Activated gamma-delta T cell (primary cell): Measurements from ENCODE around the gene SETX.

Experiments
- DNase-seq: peaks from one replicate; lab custom pipeline; 2025; lab: John Stamatoyannopoulos, UW

Gene SETX

DNA sequence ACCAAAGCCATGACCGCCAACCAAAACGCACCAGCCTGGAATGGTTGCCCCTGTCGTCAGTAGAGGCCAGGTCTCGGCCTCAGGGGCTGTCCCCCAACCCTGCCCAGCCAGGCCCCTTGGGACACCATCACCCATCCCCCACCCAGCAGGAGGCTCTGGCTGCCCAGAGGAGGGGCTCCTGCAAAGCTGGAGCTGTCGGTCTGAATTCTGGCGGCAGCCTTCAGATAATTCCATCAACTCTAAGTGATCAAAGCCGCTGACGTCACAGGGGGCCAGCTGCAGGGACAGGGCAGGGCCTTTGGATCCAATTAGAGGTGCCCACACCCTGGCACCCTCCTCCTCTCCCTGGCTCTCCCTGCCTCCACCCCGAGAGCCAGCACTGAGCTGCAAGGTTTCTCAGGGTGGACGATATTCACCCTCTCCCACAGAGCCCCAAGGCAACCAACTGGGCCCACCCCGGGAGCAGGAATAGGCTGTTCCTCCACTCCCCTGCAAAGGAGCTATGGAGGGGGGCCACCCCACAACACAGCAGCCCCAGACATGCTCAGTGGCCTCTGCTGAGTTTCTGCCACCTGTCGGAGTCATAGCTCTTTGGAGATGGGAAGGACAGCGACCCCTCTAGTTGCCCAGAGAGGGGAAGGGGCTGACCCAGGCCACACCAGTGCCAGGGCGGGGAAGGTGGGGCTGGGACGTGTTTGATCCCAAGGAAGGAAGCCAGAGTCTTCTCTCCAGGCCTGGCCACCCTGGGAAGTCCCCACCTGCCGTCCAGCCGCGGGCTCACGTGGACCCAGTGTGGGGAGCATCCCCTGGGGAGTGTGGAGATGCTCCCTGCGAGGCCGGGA, 114.6 kb downstream of the SETX start:
- no peak for DNase-seq

DNA sequence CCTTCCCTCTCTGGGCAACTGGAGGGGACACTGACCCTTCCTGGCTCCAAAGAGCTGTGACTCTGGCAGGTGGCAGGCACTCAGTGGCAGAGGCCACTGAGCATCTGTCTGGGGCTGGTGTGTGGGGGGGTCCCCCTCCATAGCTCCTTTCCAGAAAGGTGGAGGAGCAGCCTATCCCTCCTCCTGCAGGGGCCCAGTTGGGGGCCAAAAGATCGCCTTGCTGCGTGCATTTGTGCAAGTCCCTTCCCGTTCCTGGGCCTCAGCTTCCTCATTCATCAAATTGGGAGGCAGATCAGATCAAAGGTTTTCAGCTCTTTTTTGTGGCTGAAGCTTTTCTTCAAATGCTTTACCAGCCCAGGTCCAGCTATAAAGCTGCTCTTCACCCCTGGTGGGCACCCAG, 115.3 kb downstream of the SETX start:
- no peak for DNase-seq

DNA sequence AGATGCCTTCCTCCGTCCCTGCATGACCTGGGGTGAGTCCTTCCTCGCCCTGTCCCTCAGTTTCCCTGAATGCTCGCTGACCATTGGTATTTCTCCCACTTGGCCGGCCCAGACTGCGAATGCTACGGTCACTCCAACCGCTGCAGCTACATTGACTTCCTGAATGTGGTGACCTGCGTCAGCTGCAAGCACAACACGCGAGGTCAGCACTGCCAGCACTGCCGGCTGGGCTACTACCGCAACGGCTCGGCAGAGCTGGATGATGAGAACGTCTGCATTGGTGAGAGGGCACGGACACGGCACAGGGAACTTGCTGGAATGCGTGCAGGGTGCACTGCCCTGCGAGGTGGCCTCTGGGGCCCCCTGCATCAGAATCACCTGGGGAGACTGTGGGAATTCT, 115.8 kb downstream of the SETX start:
- DNase-seq, result no peak

DNA sequence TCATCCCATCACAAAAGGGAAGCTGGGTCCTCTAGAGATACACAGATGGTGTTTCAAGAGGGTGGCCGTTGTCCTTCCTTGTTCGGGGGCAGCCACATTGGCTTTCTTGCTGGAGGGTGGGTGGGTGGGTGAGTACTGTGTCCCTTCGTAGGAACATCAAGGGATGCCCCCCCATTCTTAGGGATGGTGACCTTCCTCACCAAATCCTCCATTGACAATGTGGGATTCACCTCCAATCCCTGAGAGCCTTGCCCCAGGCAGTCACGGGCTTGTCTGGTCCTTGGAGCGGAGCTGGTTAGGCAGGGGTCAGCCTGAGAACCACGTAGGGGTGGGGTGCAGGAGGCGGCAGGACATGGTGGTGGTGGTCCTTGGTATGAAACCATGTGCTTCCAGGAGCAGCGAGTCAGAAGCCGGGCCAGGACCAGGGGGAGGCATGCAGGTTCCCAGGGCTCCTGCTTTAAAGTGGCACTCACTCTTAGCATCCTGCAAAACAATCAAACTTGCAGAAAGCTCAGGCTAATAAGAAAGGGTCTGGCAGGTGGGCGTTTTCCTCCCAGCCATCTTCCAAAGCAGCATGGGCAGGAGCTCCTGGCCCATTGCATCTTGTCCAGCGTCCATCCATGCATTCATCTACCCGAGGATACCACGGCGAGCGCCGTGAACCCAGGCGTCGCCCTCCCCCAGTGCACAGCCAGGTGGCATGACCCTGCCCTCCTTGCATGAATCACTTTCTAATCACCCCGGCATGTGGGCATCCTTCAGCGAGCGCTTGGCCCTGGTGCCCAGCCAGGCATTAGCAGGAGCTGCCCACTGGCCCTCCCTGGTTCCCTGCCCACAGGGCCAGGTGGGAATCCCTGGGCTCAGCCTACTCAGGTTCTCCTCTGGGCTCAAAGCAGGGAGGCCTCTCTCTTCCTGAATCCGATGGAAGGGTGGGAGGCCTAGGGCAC, 116.5 kb downstream of the SETX start:
- DNase-seq, result no peak

DNA sequence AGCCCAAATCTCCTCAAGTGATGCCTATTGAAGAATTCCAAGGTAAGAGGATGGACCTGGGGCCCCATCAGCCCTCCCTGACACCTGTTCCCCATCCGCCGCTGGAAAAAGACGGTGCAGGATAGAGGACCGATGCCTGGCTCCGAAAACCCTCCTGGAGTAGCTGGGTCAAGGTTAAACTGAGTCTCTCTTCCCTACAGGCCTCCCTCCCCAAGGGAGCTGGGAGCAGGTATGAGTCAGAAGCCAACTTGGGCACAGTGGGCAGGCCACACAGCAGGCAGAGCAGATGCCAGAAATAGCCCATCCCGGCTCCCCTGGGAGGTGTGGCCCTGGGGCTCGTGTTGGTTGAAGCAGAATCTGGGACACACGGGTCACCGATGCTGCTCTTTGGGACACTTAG, 117.3 kb downstream of the SETX start:
- no peak for DNase-seq

DNA sequence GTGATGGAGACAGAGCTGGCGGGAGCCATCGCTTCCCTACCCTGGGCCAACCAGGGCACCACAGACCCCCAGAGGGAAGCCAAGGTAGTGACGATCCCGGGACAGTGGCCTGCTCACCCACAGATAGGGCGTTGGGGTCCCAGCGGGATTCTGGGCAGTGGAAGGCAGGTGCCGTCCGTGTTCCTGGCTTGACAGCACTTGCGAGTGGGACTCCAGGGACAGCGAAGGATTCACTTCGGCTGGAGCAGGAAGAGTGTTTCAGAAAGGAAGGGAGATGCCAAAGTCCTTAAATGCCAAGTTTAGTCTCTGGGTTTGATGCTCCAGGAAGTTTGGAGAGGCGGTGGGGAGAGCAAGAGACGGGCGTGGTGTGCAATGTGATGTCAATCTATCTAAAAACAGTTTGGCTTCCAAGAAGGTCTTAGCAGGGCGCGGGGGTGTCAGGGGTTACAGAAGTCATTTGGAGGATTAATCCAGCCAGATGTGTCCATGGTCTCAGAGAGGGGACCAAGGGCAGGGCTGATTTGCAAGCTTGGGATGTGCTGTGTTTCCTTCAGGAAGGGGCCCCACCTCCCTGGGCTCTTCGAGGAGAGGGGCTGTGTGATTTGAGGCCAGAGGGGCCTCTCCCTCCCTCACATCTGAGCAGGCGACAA, 118.0 kb downstream of the SETX start:
- no peak for DNase-seq

DNA sequence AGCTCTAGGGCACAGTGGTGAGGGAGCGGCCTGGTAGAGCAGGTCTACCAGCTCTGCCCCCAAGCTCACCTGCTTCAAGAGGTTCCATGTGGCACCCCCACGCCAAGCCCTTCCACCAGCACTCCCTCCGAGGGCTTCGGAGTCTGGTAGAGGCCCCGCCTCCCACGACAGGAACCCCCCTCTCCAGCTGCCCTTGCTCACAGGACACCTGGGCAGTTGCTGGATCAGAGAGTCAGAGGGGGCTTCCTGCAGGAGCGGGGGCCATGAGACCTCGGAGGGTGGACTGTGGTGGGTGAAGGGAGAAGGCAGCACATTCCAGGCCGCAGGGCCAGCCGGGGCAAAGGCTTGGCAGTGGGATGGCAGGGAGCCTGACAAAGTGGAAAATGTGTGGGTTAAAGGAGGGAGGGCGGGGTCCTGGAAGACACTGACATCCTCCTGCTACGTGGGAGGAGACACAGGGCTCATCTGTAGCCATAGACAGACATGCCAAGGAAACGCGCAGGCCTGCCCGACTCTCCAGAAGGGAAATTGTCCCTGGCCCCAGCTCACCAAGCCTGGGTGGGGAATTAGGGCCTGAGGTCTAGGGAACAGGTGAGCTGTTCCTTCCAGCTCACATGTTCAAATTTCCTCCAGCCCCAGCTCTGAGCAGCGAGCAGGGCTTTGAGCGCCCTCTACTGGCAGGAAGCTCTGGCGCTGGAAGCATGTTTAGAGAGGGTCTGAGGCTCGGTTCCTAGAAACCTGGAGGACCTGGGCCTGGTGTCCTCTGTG, 118.7 kb downstream of the SETX start:
- DNase-seq, result no peak

DNA sequence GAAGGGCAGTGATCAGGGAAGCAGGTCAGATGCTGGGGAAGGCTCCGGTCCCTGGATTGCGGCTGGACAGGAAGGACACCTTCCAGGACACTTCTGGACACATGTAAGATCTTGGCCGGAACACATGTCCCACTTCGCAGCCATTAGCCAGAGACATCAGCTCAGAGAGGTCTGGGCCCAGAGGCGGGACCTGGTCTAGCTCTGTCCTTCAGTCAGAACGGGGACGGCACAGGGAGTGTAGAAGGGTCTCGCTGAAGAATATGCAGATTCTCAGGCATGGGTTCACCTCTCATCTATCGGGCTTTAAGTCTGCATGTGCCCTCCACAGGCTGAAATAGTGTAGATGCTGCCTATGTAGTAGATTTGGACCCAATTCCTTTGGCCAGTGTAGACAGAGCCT, 119.7 kb downstream of the SETX start:
- no peak for DNase-seq

DNA sequence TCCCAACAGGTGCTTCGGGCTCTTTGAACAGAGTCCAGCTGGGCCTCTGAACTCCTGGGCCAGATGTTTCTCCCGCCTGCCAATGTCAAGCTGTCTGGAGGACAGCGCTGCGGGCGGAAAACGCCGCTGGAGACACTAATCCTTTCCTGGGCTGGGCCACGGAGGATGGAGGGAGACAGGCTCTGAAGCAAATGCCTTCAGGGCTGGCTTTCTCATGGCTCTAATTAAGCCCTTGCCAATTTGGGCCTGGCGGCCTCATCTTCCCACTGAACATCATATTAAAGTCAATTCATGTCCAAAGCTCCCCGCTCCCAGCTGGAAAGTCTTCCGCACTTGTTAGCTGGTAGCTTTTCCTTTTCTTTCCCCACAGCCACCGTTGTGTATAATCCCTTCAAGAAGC, 120.3 kb downstream of the SETX start:
- DNase-seq, result no peak

DNA sequence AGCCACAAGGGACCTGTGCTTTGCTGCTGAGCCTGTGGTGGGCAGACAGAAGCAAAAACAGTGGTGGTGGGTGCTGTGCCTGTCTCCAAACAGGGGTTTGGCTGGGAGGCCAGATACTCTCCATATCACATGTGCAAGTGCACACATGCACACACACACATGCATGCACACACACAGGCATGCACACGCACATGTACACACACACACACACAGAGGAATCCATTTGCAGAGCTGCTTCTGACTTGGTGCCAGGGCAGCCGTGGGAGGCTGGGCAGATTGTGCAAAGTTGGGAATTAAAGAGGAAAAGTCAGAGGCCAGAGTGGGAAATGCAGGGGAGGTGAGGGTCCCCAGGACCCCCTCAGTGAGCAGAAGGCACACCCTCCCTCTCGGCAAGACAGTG, 121.6 kb downstream of the SETX start:
- no peak for DNase-seq

DNA sequence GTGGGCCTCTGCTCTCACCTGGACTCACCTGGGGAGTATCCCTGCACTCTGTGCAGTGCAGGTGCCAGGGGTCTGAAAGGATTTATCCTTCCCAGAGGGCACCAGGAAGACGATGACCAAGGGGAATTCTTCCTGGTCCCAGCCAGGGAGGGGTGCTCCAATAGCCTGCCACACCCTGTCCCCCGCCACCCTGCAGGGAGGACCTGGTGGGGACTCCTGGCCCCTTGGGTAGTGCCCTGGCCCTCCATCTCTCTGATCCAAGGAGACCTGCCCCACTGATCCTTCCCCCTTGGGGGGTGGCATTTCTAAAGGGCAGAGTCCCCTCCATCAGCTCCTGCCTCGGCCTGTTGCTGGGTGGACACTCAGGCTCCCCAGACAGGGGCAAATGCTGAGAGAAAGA, 122.3 kb downstream of the SETX start:
- no peak for DNase-seq

DNA sequence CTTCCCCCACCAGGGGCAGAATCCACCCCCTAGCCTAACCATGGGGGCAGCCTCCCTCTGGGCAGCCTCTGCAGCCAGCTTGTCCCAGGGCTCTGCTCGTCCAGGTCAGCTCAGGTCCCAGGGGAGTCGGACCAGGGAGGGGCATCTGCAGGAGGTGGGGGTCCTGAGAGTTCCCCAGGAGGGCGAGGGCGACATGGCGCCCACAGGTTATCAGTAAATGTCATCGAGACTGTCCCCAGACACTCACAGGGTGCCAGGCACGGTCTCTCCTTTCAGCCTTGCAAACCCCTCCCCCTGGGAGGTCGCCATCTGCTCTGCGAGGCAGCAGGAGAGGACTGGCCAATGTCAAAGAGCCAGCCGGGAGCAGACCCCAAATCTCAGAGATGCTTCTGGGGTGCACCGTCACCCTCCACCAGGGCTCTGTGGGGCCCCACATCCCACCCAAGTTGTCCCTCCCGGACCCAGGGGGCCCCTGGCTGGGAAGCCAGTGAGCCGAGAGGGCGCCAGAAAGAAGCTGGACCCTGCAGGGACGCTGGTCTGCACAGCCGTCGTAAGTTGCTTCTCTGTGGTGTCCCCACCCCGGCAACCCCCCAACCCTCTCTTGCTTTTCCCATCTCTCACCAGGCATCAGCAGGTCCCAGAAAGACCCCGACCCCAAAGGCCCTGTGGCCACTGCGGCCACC, 123.6 kb downstream of the SETX start:
- no peak for DNase-seq

DNA sequence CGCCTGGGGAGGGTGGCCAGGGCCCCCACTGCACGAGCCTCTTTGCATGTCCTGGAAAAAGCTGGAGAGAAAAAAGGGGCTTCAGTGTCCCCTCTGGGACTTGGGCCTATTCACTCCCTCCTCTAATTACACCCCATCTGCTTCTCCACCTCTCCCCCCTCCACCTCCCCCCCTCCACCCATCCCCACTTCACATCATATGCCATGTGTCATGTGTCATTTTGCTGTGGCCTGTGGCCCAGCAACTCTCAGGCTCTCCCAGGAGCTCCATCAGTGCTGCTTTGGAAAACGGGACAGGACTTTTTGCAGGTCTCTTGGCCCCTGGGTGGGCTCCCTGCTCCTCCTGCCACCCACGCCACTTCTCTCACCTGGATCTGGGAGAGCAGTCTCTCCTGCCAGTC, 124.2 kb downstream of the SETX start:
- DNase-seq, result no peak

DNA sequence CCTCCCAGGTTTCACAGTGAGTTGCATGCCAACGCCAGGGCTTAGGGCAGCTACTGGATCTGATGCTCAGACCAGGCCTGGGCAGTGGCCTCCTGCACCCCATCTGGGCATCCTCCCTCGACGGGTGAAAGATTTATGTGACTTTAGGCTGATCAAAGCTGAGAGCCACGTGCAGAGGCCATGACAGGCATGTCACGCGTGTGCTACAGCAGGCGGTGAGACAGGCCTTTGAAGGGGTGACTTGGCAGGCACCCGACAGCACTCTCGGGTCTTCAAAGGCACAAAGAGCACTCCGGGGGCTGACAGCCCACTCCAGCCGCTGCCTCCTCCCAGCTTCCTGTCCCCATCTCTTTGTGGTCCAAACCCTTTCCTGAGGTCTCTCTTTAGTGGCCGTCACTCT, 126.7 kb downstream of the SETX start:
- no peak for DNase-seq

DNA sequence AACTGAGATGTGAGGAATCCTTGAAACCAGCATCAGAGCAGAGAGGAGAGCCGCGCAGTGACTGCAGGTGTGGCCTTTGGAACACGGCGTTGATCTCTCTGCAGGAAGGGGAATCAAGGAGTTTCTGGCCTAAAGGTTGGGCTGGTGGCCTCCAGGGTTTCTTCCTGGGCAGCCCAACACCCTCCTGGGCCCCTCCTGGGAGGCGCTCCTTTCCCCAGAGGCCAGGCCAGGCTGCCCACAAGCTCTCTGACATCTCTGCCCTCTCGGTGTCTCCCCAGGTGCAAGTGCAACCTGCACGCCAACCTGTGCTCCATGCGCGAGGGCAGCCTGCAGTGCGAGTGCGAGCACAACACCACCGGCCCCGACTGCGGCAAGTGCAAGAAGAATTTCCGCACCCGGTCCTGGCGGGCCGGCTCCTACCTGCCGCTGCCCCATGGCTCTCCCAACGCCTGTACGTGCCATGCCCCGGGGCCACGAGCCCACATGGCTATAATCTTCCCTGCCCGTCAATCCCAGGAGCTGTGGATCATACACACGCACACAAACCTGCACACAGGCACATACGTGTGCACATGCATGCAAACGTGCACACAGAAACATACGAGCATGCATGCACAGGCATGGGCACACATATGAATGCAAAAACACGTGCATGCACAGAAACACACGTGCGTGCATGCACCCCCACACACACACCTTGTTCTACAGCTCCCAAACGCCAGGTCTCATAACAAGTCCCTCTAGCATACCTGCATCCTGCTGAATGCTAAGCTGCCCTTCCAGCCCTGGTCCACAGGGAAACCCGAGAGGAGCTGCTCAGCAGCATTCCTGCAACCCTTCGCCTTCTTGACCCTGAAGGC, 128.0 kb downstream of the SETX start:
- DNase-seq, result no peak

DNA sequence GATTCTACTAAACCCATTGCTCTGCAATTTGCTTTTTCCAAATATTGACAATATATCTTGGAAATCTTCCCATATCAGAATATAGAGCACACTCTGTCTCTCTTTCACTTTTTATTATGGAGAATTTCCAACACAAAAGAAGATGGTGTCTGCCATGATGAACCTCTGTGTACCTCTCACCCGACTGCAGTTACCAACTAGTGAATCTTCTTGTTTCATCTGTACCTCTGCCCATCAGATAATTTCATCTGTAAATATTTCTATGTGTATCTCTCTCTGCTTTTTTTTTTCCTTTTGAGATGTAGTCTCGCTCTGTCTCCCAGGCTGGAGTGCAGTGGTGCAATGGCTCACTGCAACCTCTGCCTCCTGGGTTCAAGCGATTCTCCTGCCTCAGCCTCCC, 130.1 kb downstream of the SETX start:
- DNase-seq, result no peak

DNA sequence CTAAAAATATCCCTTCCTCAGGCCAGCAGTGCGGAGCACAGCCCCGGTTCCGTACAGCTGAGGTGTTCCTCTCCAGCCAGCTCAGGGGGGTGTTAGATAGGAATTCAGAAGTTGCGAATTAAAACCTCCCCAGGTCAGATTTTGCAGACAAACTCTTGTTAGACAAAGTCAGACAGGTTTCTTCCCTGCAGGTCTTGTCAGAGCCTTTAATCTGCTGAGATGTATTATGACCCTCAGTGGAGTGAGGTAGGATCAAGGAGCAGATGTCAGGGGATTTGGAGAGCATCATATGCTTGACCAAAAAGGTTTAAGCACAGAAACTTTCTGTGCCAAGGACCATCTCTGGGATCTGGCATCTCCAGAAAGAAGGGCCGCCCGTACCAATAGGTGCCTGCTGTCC, 132.8 kb downstream of the SETX start:
- no peak for DNase-seq

DNA sequence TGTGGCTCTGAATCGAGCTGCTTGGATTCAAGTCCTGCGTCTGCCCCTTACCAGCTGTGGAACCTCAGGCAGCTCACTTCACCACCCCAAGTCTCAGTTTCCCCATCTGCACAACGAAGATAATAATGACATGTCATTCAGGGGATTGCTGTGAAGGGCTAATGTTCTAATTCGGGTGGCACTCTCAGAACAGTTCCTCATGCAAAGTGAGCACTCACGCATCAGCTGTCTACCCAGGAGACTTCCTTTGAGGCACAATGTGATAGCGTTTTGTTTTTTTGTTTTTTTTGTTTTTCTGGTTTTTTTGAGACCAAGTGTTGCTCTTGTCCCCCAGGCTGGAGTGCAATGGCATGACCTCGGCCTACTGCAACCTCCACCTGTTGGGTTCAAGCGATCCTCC, 136.6 kb downstream of the SETX start:
- DNase-seq, result no peak

DNA sequence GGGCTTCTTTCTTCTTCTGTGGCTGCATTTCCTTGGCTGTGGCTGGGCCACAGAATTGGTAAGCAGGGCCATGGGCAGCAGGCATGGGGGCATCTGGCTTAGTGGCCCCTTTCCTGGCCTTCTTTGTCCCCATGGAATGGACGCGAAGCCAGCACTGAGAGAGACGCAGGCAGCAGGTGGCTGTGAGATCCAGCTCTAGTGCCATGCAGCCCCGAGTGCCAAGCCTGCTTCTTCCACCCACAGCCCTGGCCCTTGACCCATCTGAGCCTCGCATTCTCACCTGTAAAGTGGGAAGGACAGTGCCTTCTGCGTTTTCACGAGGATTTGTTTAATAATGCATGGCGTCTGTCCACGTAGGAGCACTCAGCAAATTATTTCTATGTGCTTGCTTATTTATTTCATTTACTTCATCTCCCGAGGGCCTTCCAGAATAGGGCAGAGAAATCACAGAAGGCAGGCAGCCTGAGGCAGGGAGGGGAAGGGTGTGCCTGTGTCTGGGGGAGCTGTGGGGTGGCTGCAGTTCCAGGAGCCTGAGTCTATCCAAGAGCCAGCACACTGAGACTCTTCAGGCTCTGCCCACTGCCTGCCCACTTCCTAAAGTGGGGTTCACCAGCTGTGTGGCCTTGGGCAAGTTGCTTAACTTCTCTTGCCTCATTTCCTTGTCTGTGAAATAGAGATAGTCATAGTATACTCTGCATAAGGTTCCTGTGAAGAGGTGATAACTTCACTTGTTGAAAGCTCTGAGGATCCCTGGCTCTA, 137.7 kb downstream of the SETX start:
- DNase-seq, result no peak
